NCI-H2107 (cell line): ENCODE data around the gene PLA2R1.

Experiments used
- DNase-seq: peaks from one replicate; lab custom pipeline; 2025; lab: John Stamatoyannopoulos, UW

The PLA2R1 gene

GRCh38 chr2:160033732-160034392 is 28.6 kb downstream of the PLA2R1 start:
- no peak for DNase-seq

- DNase-seq, result no peak
Observed at GRCh38 chr2:160029270-160029628, 33.2 kb downstream of the PLA2R1 start.

GRCh38 chr2:160028431-160029269 is 33.8 kb downstream of the PLA2R1 start:
- DNase-seq, result no peak

GRCh38 chr2:160022162-160022561 is 40.3 kb downstream of the PLA2R1 start:
- no peak for DNase-seq

GRCh38 chr2:160019374-160020090 is 42.9 kb downstream of the PLA2R1 start:
- no peak for DNase-seq

GRCh38 chr2:160015746-160016145 is 46.7 kb downstream of the PLA2R1 start:
- no peak for DNase-seq

GRCh38 chr2:160014227-160014626 is 48.2 kb downstream of the PLA2R1 start:
- DNase-seq, result no peak

- DNase-seq, result no peak
Observed at GRCh38 chr2:160010361-160011145, 51.9 kb downstream of the PLA2R1 start.

GRCh38 chr2:160007111-160007510 is 55.3 kb downstream of the PLA2R1 start:
- no peak for DNase-seq

GRCh38 chr2:160006475-160006874 is 55.9 kb downstream of the PLA2R1 start:
- DNase-seq, result no peak

GRCh38 chr2:160005908-160006307 is 56.5 kb downstream of the PLA2R1 start:
- no peak for DNase-seq

- DNase-seq, result no peak
Observed at GRCh38 chr2:160005476-160005875, 56.9 kb downstream of the PLA2R1 start.

GRCh38 chr2:159998961-159999360 is 63.5 kb downstream of the PLA2R1 start:
- no peak for DNase-seq

- DNase-seq, result no peak
Observed at GRCh38 chr2:159998243-159998642, 64.2 kb downstream of the PLA2R1 start.

- DNase-seq, result no peak
Observed at GRCh38 chr2:159996792-159997546, 65.4 kb downstream of the PLA2R1 start.

GRCh38 chr2:159995038-159995437 is 67.4 kb downstream of the PLA2R1 start:
- DNase-seq, result no peak

GRCh38 chr2:159989249-159989648 is 73.2 kb downstream of the PLA2R1 start:
- no peak for DNase-seq

GRCh38 chr2:159988412-159988970 is 73.9 kb downstream of the PLA2R1 start:
- DNase-seq, result no peak

- DNase-seq, result no peak
Observed at GRCh38 chr2:159987181-159987580, 75.2 kb downstream of the PLA2R1 start.

- no peak for DNase-seq
Observed at GRCh38 chr2:159985656-159986055, 76.8 kb downstream of the PLA2R1 start.

- DNase-seq, result no peak
Observed at GRCh38 chr2:159984034-159984433, 78.4 kb downstream of the PLA2R1 start.
